ENCODE measurements around the gene BHLHE40. TPM values are rescaled to one million over a fixed set of nuclear protein-coding genes. Genes with fewer than 3 reads are reported as not detected.

The BHLHE40 gene
- total and polyA plus RNA-seq, 10 of the 15 experiments (the other 5 are each of a cell fraction or from before 2014, with no cell fraction given): 25.2 to 106 (median 51.4) TPM

DNA sequence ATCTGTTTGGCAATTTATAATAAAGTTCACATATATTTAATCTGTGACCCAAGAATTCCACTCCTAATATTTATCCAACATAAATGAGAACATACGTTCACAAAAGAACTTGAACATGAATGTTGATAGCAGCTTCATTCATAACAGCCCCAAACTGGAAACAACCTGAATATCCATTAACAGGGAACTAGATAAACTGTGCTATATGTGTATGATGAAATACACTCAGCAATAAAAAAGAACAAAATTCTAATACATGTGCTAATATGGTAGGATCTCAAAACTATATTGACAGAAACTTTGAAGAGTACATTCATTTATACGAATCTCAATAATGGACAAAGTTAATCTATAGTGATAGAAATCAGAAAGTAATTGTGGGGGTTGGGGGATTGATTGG, 5.1 kb upstream of the BHLHE40 start (continued):
- TF ChIP-seq IKZF2 (IDR thresholded peaks at IDR 0.05): no peak; a peak in 1 of 4 replicates
- no peak for TF ChIP-seq ZNF207 (IDR thresholded peaks at IDR 0.05; ENCODE audit: borderline replicate concordance)
- TF ChIP-seq JUNB (IDR thresholded peaks at IDR 0.05): no peak

DNA sequence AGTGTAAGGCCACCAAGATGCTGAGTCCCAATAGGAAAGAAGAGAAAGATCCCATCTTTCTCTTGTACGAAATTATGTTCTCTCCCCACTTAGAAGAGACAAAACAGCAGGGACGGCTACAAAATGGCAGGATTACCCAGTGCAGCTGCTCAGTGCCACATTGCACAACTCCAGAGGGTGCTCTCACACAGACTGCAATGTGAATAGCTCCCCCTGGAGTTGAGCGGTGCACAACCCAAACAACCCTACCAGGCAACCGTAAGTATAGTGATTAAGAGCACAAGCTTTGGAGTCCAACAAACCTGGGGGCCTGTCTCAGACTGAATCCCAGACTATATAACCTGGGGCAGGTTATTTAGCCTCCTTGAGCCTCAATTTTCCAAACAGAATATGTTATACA, 3.1 kb upstream of the BHLHE40 start:
- H3K9me3 ChIP-seq (replicated peaks; ENCODE audit: control insufficient read depth, insufficient read depth, low read length): peaks cover 3% of the 10 kb centered on the region
- in situ Hi-C loops (cut with MboI): loop anchor here (5.0 kb wide), 2 partner anchors 129 to 221 kb away; no protein-coding TSS in a partner anchor
- no peak overlapping the region for H2AFZ ChIP-seq (ENCODE audit: control insufficient read depth, low read depth, low read length)
- ChIA-PET POLR2A (interaction anchor here (0.8 to 14.4 kb wide), 20 partner anchors 10 to 264 kb away, joined by 3 to 230 read pairs (median 6); no protein-coding TSS in a partner anchor), CTCF (interaction anchor here (0.6 to 14.2 kb wide), 62 partner anchors 9 to 267 kb away, joined by 3 to 330 read pairs (median 7); no protein-coding TSS in a partner anchor), SMC1A (ENCODE audit: uncharacterized antibody, unreplicated experiment) (interaction anchor here (0.8 to 13.6 kb wide), 53 partner anchors 10 to 266 kb away, joined by 3 to 186 read pairs (median 8); no protein-coding TSS in a partner anchor), RAD21 (ENCODE audit: unreplicated experiment) (interaction anchor here (0.7 to 16.1 kb wide), 43 partner anchors 9 to 267 kb away, joined by 3 to 421 read pairs (median 5); no protein-coding TSS in a partner anchor)
- FAIRE-seq (no peak), ATAC-seq (peak; percentile 15), DNase-seq (ENCODE audit: low read depth, low spot score) (no peak)
- H3K36me3 ChIP-seq (ENCODE audit: control insufficient read depth in 2 of 2, insufficient read depth in 2 of 2, low read length in 1 of 2): no peaks in the 10 kb centered on the region
- no TSS peak for BruUV-seq (replicated peaks)
- intact Hi-C loops (cut with micrococcal nuclease; ENCODE audit: unreplicated experiment): loop anchor here (2.0 to 5.0 kb wide), 2 partner anchors 77 to 146 kb away; partner anchors contain the start of gene ARL8B
- no peaks in the 10 kb centered on the region for H3K27me3 ChIP-seq (replicated peaks in 1 of 2; ENCODE audit: control insufficient read depth in 2 of 2, insufficient read depth in 2 of 2, low read length in 1 of 2)
- peaks cover 29% of the 10 kb centered on the region for H3K4me1 ChIP-seq (ENCODE audit: control insufficient read depth, insufficient read depth, low read length)
- no peak overlapping the region for H3K4me2 ChIP-seq (ENCODE audit: control insufficient read depth, insufficient read depth)
- peaks cover 17% of the 10 kb centered on the region for H3K79me2 ChIP-seq (ENCODE audit: control insufficient read depth, insufficient read depth, low read length)
- H4K20me1 ChIP-seq (ENCODE audit: control insufficient read depth, insufficient read depth): no peaks in the 10 kb centered on the region
- peak overlapping the region; percentile 84; the same call in 1 of the 2 replicates for H3K27ac ChIP-seq (ENCODE audit: control insufficient read depth, insufficient read depth)
- no peak overlapping the region for H3K9ac ChIP-seq (ENCODE audit: control insufficient read depth, insufficient read depth, low read length)
- WGBS (ENCODE audit: insufficient coverage, insufficient replicate concordance, low lambda C conversion rate, missing lambda C conversion rate): 59% methylated on average over 4 of the region's 4 CpGs
- H3K4me3 ChIP-seq: no peak overlapping the region
- TF ChIP-seq KLF5 (IDR thresholded peaks at IDR 0.05; ENCODE audit: partially characterized antibody) (no peak), SIX5 (IDR thresholded peaks at IDR 0.05; ENCODE audit: low read depth, low read length, severe bottlenecking) (no peak), CEBPB (IDR thresholded peaks at IDR 0.05; ENCODE audit: borderline replicate concordance in 1 of 2, low read depth in 2 of 2, low read length in 2 of 2) (peak in 1 of 2 experiments; percentile 90; a peak in 2 of 4 replicates), RCOR1 (conservative IDR thresholded peaks at IDR 0.05; ENCODE audit: low read depth, low read length) (no peak), LARP7 (IDR thresholded peaks at IDR 0.05) (no peak), KAT2A (conservative IDR thresholded peaks at IDR 0.05; ENCODE audit: control insufficient read depth, low read depth, low read length) (no peak), HDAC2 (IDR thresholded peaks at IDR 0.05) (no peak), MTA2 (IDR thresholded peaks at IDR 0.05; ENCODE audit: low read depth) (no peak), IKZF1 (conservative IDR thresholded peaks at IDR 0.05) (peak; percentile 20; the same call in 1 of the 2 replicates)
- TF ChIP-seq, protein P1, sequence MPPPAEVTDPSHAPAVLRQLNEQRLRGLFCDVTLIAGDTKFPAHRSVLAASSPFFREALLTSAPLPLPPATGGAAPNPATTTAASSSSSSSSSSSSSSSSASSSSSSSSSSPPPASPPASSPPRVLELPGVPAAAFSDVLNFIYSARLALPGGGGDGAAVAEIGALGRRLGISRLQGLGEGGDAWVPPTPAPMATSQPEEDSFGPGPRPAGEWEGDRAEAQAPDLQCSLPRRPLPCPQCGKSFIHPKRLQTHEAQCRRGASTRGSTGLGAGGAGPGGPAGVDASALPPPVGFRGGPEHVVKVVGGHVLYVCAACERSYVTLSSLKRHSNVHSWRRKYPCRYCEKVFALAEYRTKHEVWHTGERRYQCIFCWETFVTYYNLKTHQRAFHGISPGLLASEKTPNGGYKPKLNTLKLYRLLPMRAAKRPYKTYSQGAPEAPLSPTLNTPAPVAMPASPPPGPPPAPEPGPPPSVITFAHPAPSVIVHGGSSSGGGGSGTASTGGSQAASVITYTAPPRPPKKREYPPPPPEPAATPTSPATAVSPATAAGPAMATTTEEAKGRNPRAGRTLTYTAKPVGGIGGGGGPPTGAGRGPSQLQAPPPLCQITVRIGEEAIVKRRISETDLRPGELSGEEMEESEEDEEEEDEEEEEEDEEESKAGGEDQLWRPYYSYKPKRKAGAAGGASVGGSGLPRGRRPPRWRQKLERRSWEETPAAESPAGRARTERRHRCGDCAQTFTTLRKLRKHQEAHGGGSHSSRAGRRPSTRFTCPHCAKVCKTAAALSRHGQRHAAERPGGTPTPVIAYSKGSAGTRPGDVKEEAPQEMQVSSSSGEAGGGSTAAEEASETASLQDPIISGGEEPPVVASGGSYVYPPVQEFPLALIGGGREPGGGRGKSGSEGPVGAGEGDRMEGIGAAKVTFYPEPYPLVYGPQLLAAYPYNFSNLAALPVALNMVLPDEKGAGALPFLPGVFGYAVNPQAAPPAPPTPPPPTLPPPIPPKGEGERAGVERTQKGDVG (CRISPR knock-in tag; IDR thresholded peaks at IDR 0.05): no peak
- TF ChIP-seq, protein P2, sequence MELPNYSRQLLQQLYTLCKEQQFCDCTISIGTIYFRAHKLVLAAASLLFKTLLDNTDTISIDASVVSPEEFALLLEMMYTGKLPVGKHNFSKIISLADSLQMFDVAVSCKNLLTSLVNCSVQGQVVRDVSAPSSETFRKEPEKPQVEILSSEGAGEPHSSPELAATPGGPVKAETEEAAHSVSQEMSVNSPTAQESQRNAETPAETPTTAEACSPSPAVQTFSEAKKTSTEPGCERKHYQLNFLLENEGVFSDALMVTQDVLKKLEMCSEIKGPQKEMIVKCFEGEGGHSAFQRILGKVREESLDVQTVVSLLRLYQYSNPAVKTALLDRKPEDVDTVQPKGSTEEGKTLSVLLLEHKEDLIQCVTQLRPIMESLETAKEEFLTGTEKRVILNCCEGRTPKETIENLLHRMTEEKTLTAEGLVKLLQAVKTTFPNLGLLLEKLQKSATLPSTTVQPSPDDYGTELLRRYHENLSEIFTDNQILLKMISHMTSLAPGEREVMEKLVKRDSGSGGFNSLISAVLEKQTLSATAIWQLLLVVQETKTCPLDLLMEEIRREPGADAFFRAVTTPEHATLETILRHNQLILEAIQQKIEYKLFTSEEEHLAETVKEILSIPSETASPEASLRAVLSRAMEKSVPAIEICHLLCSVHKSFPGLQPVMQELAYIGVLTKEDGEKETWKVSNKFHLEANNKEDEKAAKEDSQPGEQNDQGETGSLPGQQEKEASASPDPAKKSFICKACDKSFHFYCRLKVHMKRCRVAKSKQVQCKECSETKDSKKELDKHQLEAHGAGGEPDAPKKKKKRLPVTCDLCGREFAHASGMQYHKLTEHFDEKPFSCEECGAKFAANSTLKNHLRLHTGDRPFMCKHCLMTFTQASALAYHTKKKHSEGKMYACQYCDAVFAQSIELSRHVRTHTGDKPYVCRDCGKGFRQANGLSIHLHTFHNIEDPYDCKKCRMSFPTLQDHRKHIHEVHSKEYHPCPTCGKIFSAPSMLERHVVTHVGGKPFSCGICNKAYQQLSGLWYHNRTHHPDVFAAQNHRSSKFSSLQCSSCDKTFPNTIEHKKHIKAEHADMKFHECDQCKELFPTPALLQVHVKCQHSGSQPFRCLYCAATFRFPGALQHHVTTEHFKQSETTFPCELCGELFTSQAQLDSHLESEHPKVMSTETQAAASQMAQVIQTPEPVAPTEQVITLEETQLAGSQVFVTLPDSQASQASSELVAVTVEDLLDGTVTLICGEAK (IDR thresholded peaks at IDR 0.05; ENCODE audit: borderline replicate concordance): no peak
- TF ChIP-seq, protein P3, sequence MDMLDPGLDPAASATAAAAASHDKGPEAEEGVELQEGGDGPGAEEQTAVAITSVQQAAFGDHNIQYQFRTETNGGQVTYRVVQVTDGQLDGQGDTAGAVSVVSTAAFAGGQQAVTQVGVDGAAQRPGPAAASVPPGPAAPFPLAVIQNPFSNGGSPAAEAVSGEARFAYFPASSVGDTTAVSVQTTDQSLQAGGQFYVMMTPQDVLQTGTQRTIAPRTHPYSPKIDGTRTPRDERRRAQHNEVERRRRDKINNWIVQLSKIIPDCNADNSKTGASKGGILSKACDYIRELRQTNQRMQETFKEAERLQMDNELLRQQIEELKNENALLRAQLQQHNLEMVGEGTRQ (IDR thresholded peaks at IDR 0.05; ENCODE audit: borderline replicate concordance, low read depth, low read length): no peak

All from GM12878 (cell line).